Loucy (cell line): ENCODE results near the gene CARF.

Experiments
- H2AFZ ChIP-seq: fragments of 200-600 bp; sonication (generic); 2 replicates; pipeline ENCODE4 v1.6.0; 2016; ENCODE audit warnings: antibody characterized with exemption, mild to moderate bottlenecking, low read length, moderate library complexity
- H3F3A ChIP-seq: fragments of 200-600 bp; 2 replicates; pipeline ENCODE4 v1.6.0; 2016; ENCODE audit warnings: antibody characterized with exemption, low read depth, mild to moderate bottlenecking
- H3K27me3 ChIP-seq: fragments of 200-600 bp; sonication (generic); 2 replicates; pipeline ENCODE4 v1.6.1; 2014; ENCODE audit warnings: low read length, mild to moderate bottlenecking; ENCODE audit not compliant: insufficient read depth, poor library complexity, severe bottlenecking
- H3K36me3 ChIP-seq: fragments of 200-600 bp; sonication (generic); 2 replicates; pipeline ENCODE4 v1.6.1; 2016; ENCODE audit warnings: low read length; ENCODE audit not compliant: insufficient read depth
- H3K4me1 ChIP-seq: fragments of 200-600 bp; sonication (generic); 2 replicates; pipeline ENCODE4 v1.5.1; 2014; ENCODE audit warnings: low read length, mild to moderate bottlenecking; ENCODE audit not compliant: insufficient read depth, poor library complexity, severe bottlenecking
- H3K4me2 ChIP-seq: fragments of 200-600 bp; sonication (generic); 2 replicates; pipeline ENCODE4 v1.6.0; 2014; ENCODE audit warnings: antibody characterized with exemption, low read length, low read depth, mild to moderate bottlenecking; ENCODE audit not compliant: poor library complexity, severe bottlenecking
- H3K4me3 ChIP-seq: fragments of 200-600 bp; sonication (generic); 2 replicates; pipeline ENCODE4 v1.5.1; 2014; ENCODE audit warnings: low read length, mild to moderate bottlenecking, mixed read lengths; ENCODE audit not compliant: poor library complexity, severe bottlenecking
- H3K79me2 ChIP-seq: fragments of 200-600 bp; sonication (generic); 2 replicates; pipeline ENCODE4 v1.6.1; 2014; ENCODE audit warnings: low read length; ENCODE audit not compliant: insufficient read depth
- H3K9ac ChIP-seq: fragments of 200-600 bp; sonication (generic); 2 replicates; pipeline ENCODE4 v1.6.0; 2014; ENCODE audit warnings: mild to moderate bottlenecking, low read depth, low read length, moderate library complexity; ENCODE audit not compliant: poor library complexity, severe bottlenecking
- H3K9me2 ChIP-seq: fragments of 200-600 bp; sonication (generic); replicated peaks from 2 replicates; pipeline ENCODE4 v1.6.1; 2016; ENCODE audit warnings: low read depth, low read length, mixed read lengths
- H3K9me3 ChIP-seq: fragments of 200-600 bp; sonication (generic); 2 replicates; pipeline ENCODE4 v1.6.1; 2014; ENCODE audit warnings: mild to moderate bottlenecking, antibody characterized with exemption, low read length, low read depth; ENCODE audit not compliant: insufficient read depth
- H4K20me1 ChIP-seq: fragments of 200-600 bp; sonication (generic); 2 replicates; pipeline ENCODE4 v1.6.0; 2014; ENCODE audit warnings: antibody characterized with exemption, low read length, mild to moderate bottlenecking; ENCODE audit not compliant: insufficient read depth, poor library complexity, severe bottlenecking
- CTCF ChIP-seq: fragments of 200-600 bp; sonication (generic); conservative IDR thresholded peaks from 2 replicates; pipeline ENCODE4 v1.5.1; 2014; ENCODE audit warnings: mild to moderate bottlenecking, antibody characterized with exemption, low read length
- EZH2phosphoT487 ChIP-seq: fragments of 200-600 bp; IDR thresholded peaks from 2 replicates; pipeline ENCODE4 v1.6.1; 2018; ENCODE audit warnings: antibody characterized with exemption, mild to moderate bottlenecking, moderate library complexity, borderline replicate concordance

Gene CARF

GRCh38 chr2:202911512-202912341, at the start of gene CARF, which contains the start of gene WDR12:
TSS of gene CARF (plus strand) at chr2:202912275. CDS start at chr2:202941903, 29,628 bp downstream.
TSS of gene WDR12 (minus strand) at chr2:202911673. CDS start at chr2:202911476, 197 bp downstream.
- Histone ChIP-seq H3K9me3 (no peaks in the 10 kb centered on the region), H3K9ac (peak within 1 kb of the TSS; percentile 91), H3F3A (no peaks in the 10 kb centered on the region), H3K9me2 (no peaks in the 10 kb centered on the region), H3K4me2 (peak within 1 kb of the TSS; percentile 96), H3K36me3 (no peaks in the 10 kb centered on the region), H3K4me1 (peaks cover 38% of the 10 kb centered on the region), H2AFZ (peak within 1 kb of the TSS; percentile 93), H4K20me1 (peaks cover 21% of the 10 kb centered on the region), H3K4me3 (peak within 1 kb of the TSS; percentile 96), H3K79me2 (peaks cover 49% of the 10 kb centered on the region), H3K27me3 (no peaks in the 10 kb centered on the region)
- TF ChIP-seq CTCF (no peak), EZH2phosphoT487 (no peak)

GRCh38 chr2:202870431-202871299, 41.4 kb upstream of the CARF start:
- Histone ChIP-seq H4K20me1 (no peaks in the 10 kb centered on the region), H3K79me2 (no peaks in the 10 kb centered on the region; the same call in 1 of the 2 replicates), H3K9me2 (no peaks in the 10 kb centered on the region), H3K4me1 (peaks cover 4% of the 10 kb centered on the region), H3K27me3 (no peaks in the 10 kb centered on the region), H3F3A (peaks cover 5% of the 10 kb centered on the region; the same call in 1 of the 2 replicates), H3K9me3 (no peaks in the 10 kb centered on the region), H3K36me3 (no peaks in the 10 kb centered on the region), H3K4me3 (peak overlapping the region; percentile 85), H3K4me2 (peak overlapping the region; percentile 74), H2AFZ (peak overlapping the region; percentile 97), H3K9ac (peak overlapping the region; percentile 70)
- TF ChIP-seq EZH2phosphoT487 (no peak), CTCF (peak; percentile 73)

- H3K9ac ChIP-seq = peak within 1 kb of the TSS; percentile 70
- H3K4me1 ChIP-seq = peaks cover 4% of the 10 kb centered on the region
- no peaks in the 10 kb centered on the region for H4K20me1 ChIP-seq
- no peaks in the 10 kb centered on the region for H3K9me2 ChIP-seq
- no peaks in the 10 kb centered on the region for H3K36me3 ChIP-seq
- H2AFZ ChIP-seq = peak within 1 kb of the TSS; percentile 97
- TF ChIP-seq EZH2phosphoT487 (no peak), CTCF (no peak)
- peaks cover 5% of the 10 kb centered on the region; the same call in 1 of the 2 replicates for H3F3A ChIP-seq
- H3K27me3 ChIP-seq = no peaks in the 10 kb centered on the region
- no peaks in the 10 kb centered on the region; the same call in 1 of the 2 replicates for H3K79me2 ChIP-seq
- H3K4me3 ChIP-seq = peak within 1 kb of the TSS; percentile 85
- peak within 1 kb of the TSS; percentile 74 for H3K4me2 ChIP-seq
- no peaks in the 10 kb centered on the region for H3K9me3 ChIP-seq
Measured at GRCh38 chr2:202871300-202872141, 40.6 kb upstream of the CARF start, which contains the start of gene ICA1L. TSS of gene ICA1L (minus strand) at chr2:202871766. CDS start at chr2:202829009, 42,757 bp downstream.
